HepG2 (cell line): ENCODE data around the gene STAT6. TPM values are rescaled to one million over a fixed set of nuclear protein-coding genes. Genes with fewer than 3 reads are reported as not detected.
A peak's percentile ranks its signal among the peaks of the same experiment; 100 is the strongest.

ENCODE experiments used
- MBD4 ChIP-seq: IDR thresholded peaks from 2 replicates; pipeline ENCODE4 v1.6.1; 2012; ENCODE audit warnings: low read length, inconsistent platforms, borderline replicate concordance
- MIER2 ChIP-seq: IDR thresholded peaks from 2 replicates; pipeline ENCODE4 v1.6.1; 2016; ENCODE audit warnings: missing biosample characterization, missing genetic modification reagents
- NBN ChIP-seq: fragments of 450-650 bp; conservative IDR thresholded peaks from 2 replicates; pipeline ENCODE4 v1.6.1; 2017
- PHF21A ChIP-seq: sonication (generic); formaldehyde crosslinking; IDR thresholded peaks from 2 replicates; pipeline ENCODE4 v1.5.0; 2020; ENCODE audit warnings: mild to moderate bottlenecking, missing genetic modification reagents
- RELA ChIP-seq: sonication (generic); formaldehyde crosslinking; IDR thresholded peaks from 2 replicates; pipeline ENCODE4 v1.4.0; 2020; ENCODE audit warnings: missing genetic modification reagents
- SMAD9 ChIP-seq: sonication (generic); formaldehyde crosslinking; IDR thresholded peaks from 2 replicates; pipeline ENCODE4 v1.5.1; 2020; ENCODE audit warnings: mild to moderate bottlenecking, missing genetic modification reagents
- SMC3 ChIP-seq: IDR thresholded peaks from 2 replicates; pipeline ENCODE4 v1.6.1; 2011; ENCODE audit warnings: low read length, improper control_type of control experiment
- SMYD3 ChIP-seq: sonication (generic); formaldehyde crosslinking; IDR thresholded peaks from 2 replicates; pipeline ENCODE4 v1.8.1; 2023; ENCODE audit warnings: mild to moderate bottlenecking, missing genetic modification reagents
- SRY ChIP-seq: sonication (generic); formaldehyde crosslinking; IDR thresholded peaks from 2 replicates; pipeline ENCODE4 v1.8.0; 2022; ENCODE audit warnings: mild to moderate bottlenecking, missing genetic modification reagents
- TGIF2 ChIP-seq: IDR thresholded peaks from 2 replicates; pipeline ENCODE4 v1.6.1; 2016; ENCODE audit warnings: control low read depth, missing compliant biosample characterization
- XBP1 ChIP-seq: sonication (generic); formaldehyde crosslinking; IDR thresholded peaks from 2 replicates; pipeline ENCODE4 v1.5.0; 2020; ENCODE audit warnings: missing genetic modification reagents
- ZBTB26 ChIP-seq: IDR thresholded peaks from 2 replicates; pipeline ENCODE4 v1.6.1; 2016; ENCODE audit warnings: missing compliant biosample characterization, missing genetic modification reagents, borderline replicate concordance
- ZBTB8A ChIP-seq: sonication (generic); formaldehyde crosslinking; IDR thresholded peaks from 2 replicates; pipeline ENCODE4 v1.4.0; 2020; ENCODE audit warnings: mild to moderate bottlenecking, low read depth, missing genetic modification reagents, borderline replicate concordance
- ZHX1 ChIP-seq: sonication (generic); formaldehyde crosslinking; IDR thresholded peaks from 2 replicates; pipeline ENCODE4 v1.8.1; 2022; ENCODE audit warnings: low read depth, mild to moderate bottlenecking, missing genetic modification reagents
- ZMYM4 ChIP-seq: sonication (generic); formaldehyde crosslinking; IDR thresholded peaks from 2 replicates; pipeline ENCODE4 v1.8.1; 2023; ENCODE audit warnings: mild to moderate bottlenecking, missing genetic modification reagents
- ZNF18 ChIP-seq: sonication (generic); formaldehyde crosslinking; IDR thresholded peaks from 2 replicates; pipeline ENCODE4 v1.8.0; 2022; ENCODE audit warnings: mild to moderate bottlenecking, missing genetic modification reagents; ENCODE audit not compliant: insufficient replicate concordance
- ZNF234 ChIP-seq: sonication (generic); formaldehyde crosslinking; conservative IDR thresholded peaks from 2 replicates; pipeline ENCODE4 v1.5.1; 2020; ENCODE audit warnings: mild to moderate bottlenecking, missing genetic modification reagents
- ZNF24 ChIP-seq: fragments of 450-650 bp; IDR thresholded peaks from 2 replicates; pipeline ENCODE4 v1.6.1; 2017; ENCODE audit warnings: antibody characterized with exemption, mild to moderate bottlenecking
- ZNF691 ChIP-seq: sonication (generic); formaldehyde crosslinking; IDR thresholded peaks from 2 replicates; pipeline ENCODE4 v1.4.0; 2020; ENCODE audit warnings: missing genetic modification reagents, low read depth, mild to moderate bottlenecking, borderline replicate concordance
- ZNF746 ChIP-seq: sonication (generic); formaldehyde crosslinking; IDR thresholded peaks from 2 replicates; pipeline ENCODE4 v1.8.0; 2022; ENCODE audit warnings: mild to moderate bottlenecking, missing genetic modification reagents
- polyA plus RNA-seq, 8 experiments: library from polyadenylated mRNA; depleted of rRNA in 3 of 8; stranded (reverse) in 7 of 8; unstranded in 1 of 8; fragments of >200 nt; fragmentation: Illumina TruSeq in 4 of 8; extraction: Trizol in 4 of 8; gene quantifications; 2 replicates each; pipeline versions ENCODE4 v1.2.1 to v1.2.3, GENCODE V29; 2011 to 2016; ENCODE audit warnings: low read depth in 4 of 8, missing spikeins in 1 of 8, mixed read lengths in 1 of 8; ENCODE audit not compliant: insufficient read depth in 1 of 8
- total RNA-seq, 5 experiments: library from RNA; depleted of rRNA; stranded (reverse); fragments of >200 nt; fragmentation: Illumina TruSeq; extraction: Trizol; gene quantifications; 2 replicates each; pipeline ENCODE4 v1.2.3, GENCODE V29; 2016; ENCODE audit warnings: low read depth in 1 of 5
- TF ChIP-seq, protein P1 (sequence below): sonication (generic); formaldehyde crosslinking; IDR thresholded peaks from 2 replicates; pipeline ENCODE4 v1.5.1; 2020; ENCODE audit warnings: missing genetic modification reagents, mild to moderate bottlenecking, borderline replicate concordance
- TF ChIP-seq, protein P2 (sequence below): sonication (generic); formaldehyde crosslinking; IDR thresholded peaks from 2 replicates; pipeline ENCODE4 v1.5.0; 2020; ENCODE audit warnings: mild to moderate bottlenecking, missing genetic modification reagents, borderline replicate concordance

STAT6 gene
- total and polyA plus RNA-seq, 2 of the 13 experiments (the other 11 are each of a cell fraction or from before 2014, with no cell fraction given), result 28.0 to 62.2 TPM

- 0 out of 2 replicates have a peak, but pooled peaks have one; percentile 20 for TF ChIP-seq MIER2
- no peak for TF ChIP-seq ZHX1 (CRISPR knock-in tag)
- no peak for TF ChIP-seq ZNF18 (CRISPR knock-in tag)
- peak; percentile 99 for TF ChIP-seq SMC3
- TF ChIP-seq ZBTB8A (CRISPR knock-in tag), result no peak
- TF ChIP-seq ZBTB26 (CRISPR knock-in tag), result 0 out of 2 replicates have a peak, but pooled peaks have one; percentile 56
- TF ChIP-seq, protein P1, sequence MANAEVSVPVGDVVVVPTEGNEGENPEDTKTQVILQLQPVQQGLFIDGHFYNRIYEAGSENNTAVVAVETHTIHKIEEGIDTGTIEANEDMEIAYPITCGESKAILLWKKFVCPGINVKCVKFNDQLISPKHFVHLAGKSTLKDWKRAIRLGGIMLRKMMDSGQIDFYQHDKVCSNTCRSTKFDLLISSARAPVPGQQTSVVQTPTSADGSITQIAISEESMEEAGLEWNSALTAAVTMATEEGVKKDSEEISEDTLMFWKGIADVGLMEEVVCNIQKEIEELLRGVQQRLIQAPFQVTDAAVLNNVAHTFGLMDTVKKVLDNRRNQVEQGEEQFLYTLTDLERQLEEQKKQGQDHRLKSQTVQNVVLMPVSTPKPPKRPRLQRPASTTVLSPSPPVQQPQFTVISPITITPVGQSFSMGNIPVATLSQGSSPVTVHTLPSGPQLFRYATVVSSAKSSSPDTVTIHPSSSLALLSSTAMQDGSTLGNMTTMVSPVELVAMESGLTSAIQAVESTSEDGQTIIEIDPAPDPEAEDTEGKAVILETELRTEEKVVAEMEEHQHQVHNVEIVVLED (CRISPR knock-in tag), result no peak
- TF ChIP-seq, protein P2, sequence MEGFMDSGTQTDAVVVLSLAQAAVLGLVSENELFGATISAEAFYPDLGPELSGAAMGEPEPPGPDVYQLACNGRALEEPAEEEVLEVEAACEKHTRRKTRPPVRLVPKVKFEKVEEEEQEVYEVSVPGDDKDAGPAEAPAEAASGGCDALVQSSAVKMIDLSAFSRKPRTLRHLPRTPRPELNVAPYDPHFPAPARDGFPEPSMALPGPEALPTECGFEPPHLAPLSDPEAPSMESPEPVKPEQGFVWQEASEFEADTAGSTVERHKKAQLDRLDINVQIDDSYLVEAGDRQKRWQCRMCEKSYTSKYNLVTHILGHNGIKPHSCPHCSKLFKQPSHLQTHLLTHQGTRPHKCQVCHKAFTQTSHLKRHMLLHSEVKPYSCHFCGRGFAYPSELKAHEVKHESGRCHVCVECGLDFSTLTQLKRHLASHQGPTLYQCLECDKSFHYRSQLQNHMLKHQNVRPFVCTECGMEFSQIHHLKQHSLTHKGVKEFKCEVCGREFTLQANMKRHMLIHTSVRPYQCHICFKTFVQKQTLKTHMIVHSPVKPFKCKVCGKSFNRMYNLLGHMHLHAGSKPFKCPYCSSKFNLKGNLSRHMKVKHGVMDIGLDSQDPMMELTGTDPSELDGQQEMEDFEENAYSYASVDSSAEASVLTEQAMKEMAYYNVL (CRISPR knock-in tag), result no peak
- TF ChIP-seq ZNF234 (CRISPR knock-in tag), result no peak
- TF ChIP-seq TGIF2 (CRISPR knock-in tag), result no peak
- TF ChIP-seq SMAD9 (CRISPR knock-in tag), result no peak
- no peak for TF ChIP-seq ZNF24
- no peak for TF ChIP-seq ZMYM4 (CRISPR knock-in tag)
- TF ChIP-seq ZNF746 (CRISPR knock-in tag), result no peak
- TF ChIP-seq RELA (CRISPR knock-in tag), result no peak
- no peak for TF ChIP-seq PHF21A (CRISPR knock-in tag)
- no peak for TF ChIP-seq XBP1 (CRISPR knock-in tag)
- TF ChIP-seq SMYD3, result no peak
- TF ChIP-seq MBD4, result no peak
- no peak for TF ChIP-seq ZNF691 (CRISPR knock-in tag)
- no peak for TF ChIP-seq SRY (CRISPR knock-in tag)
- TF ChIP-seq NBN, result no peak
Observed at GRCh38 chr12:57069523-57069922, 41.6 kb downstream of the STAT6 start (continued).
